K562 (cell line): ENCODE measurements around the gene PCDHB15.

Experiments used
- CEBPB ChIP-seq: fragments of 450-650 bp; IDR thresholded peaks from 2 replicates; pipeline ENCODE4 v1.6.1; 2016; ENCODE audit warnings: missing genetic modification characterization, missing compliant biosample characterization
- CTCF ChIP-seq, 3 experiments: IDR thresholded peaks in 2 of 3; conservative IDR thresholded peaks in 1 of 3; 2 replicates each; pipeline ENCODE4 v1.5.1; 2011 to 2012; ENCODE audit warnings: low read length in 3 of 3, mild to moderate bottlenecking in 3 of 3, control low read depth in 2 of 3, improper control_type of control experiment in 1 of 3, inconsistent platforms in 1 of 3, low read depth in 1 of 3, mixed read lengths in 1 of 3, moderate library complexity in 1 of 3; ENCODE audit not compliant: insufficient read depth in 2 of 3
- EHMT2 ChIP-seq: fragments of 450-650 bp; IDR thresholded peaks from 2 replicates; pipeline ENCODE4 v1.6.1; 2018; ENCODE audit warnings: antibody characterized with exemption
- GABPA ChIP-seq: fragments of 200-800 bp; sonication (Bioruptor generic); conservative IDR thresholded peaks from 2 replicates; pipeline ENCODE4 v1.6.1; 2016; ENCODE audit warnings: low read depth, missing genetic modification characterization, missing compliant biosample characterization
- HDAC8 ChIP-seq: fragments of 450-650 bp; IDR thresholded peaks from 2 replicates; pipeline ENCODE4 v1.6.1; 2016; ENCODE audit warnings: mild to moderate bottlenecking, missing genetic modification characterization, moderate library complexity, missing compliant biosample characterization
- NRF1 ChIP-seq, 2 experiments: fragments of 450-650 bp; IDR thresholded peaks in 1 of 2; conservative IDR thresholded peaks in 1 of 2; 2 replicates each; pipeline ENCODE4 v1.6.1; 2014; ENCODE audit warnings: mild to moderate bottlenecking in 2 of 2
- POLR2A ChIP-seq: fragments of 450-650 bp; conservative IDR thresholded peaks from 2 replicates; pipeline ENCODE4 v1.6.1; 2016
- RAD21 ChIP-seq, 2 experiments: fragments of 250-450 bp in 1 of 2; fragments of 450-650 bp in 1 of 2; sonication (Bioruptor Pico) in 1 of 2; formaldehyde crosslinking in 1 of 2; IDR thresholded peaks in 1 of 2; conservative IDR thresholded peaks in 1 of 2; 2 replicates each; pipeline versions ENCODE4 v1.4.0 to v1.8.0; 2020 to 2022; ENCODE audit warnings: mild to moderate bottlenecking in 2 of 2, moderate library complexity in 1 of 2
- TOE1 ChIP-seq, 2 experiments: fragments of 450-650 bp in 1 of 2; sonication (generic) in 1 of 2; formaldehyde crosslinking in 1 of 2; IDR thresholded peaks; 2 replicates each; pipeline versions ENCODE4 v1.7.1 to v1.8.0; 2016 to 2022; ENCODE audit warnings: borderline replicate concordance in 2 of 2, mild to moderate bottlenecking in 2 of 2, antibody characterized with exemption in 1 of 2, inconsistent platforms in 1 of 2, low read depth in 1 of 2, missing genetic modification reagents in 1 of 2, moderate library complexity in 1 of 2

GRCh38 chr5:141208478-141208877 lies 36.7 kb upstream of the PCDHB15 start, which contains the start of gene PCDHB12:
- no peak for TF ChIP-seq HDAC8 (tag)
- TF ChIP-seq CTCF (IDR thresholded peaks at IDR 0.05 in 2 of 3, conservative IDR thresholded peaks at IDR 0.05 in 1 of 3; ENCODE audit: insufficient read depth in 2 of 3, low read depth in 1 of 3, low read length in 3 of 3) = peak; percentile 39 to 52 (median 43); a peak in 5 of 6 replicates
- TF ChIP-seq POLR2A = no peak
- peak in 1 of 2 experiments; percentile 21; a peak in 1 of 4 replicates for TF ChIP-seq RAD21 (CRISPR knock-in tag; conservative IDR thresholded peaks at IDR 0.05 in 1 of 2, IDR thresholded peaks at IDR 0.05 in 1 of 2)
- TF ChIP-seq GABPA = no peak
- no peak for TF ChIP-seq TOE1 (IDR thresholded peaks at IDR 0.05; ENCODE audit: borderline replicate concordance)
- no peak for TF ChIP-seq TOE1 (CRISPR knock-in tag; IDR thresholded peaks at IDR 0.05; ENCODE audit: borderline replicate concordance, low read depth)
- TF ChIP-seq NRF1 (conservative IDR thresholded peaks at IDR 0.05 in 1 of 2, IDR thresholded peaks at IDR 0.05 in 1 of 2) = no peak
- TF ChIP-seq CEBPB (tag) = no peak
- no peak for TF ChIP-seq EHMT2
